Breast epithelium (tissue), 3 donors: ENCODE data around the gene TRIO.

Source experiments
- CTCF ChIP-seq, 3 donors: fragments of 450-650 bp; IDR thresholded peaks; one replicate each; pipeline ENCODE4 v1.5.1; 2016 to 2017; ENCODE audit warnings: antibody characterized with exemption in 3 of 3, mild to moderate bottlenecking in 3 of 3, moderate library complexity in 3 of 3
- POLR2AphosphoS5 ChIP-seq, 3 donors: sonication (generic); formaldehyde crosslinking; IDR thresholded peaks; one replicate each; pipeline ENCODE4 v1.6.1; 2017; ENCODE audit warnings: antibody characterized with exemption in 3 of 3

GRCh38 chr5:14420101-14420811, 277.1 kb downstream of the TRIO start:
- TF ChIP-seq CTCF (IDR thresholded peaks at IDR 0.05) (no peak), POLR2AphosphoS5 (IDR thresholded peaks at IDR 0.05) (no peak)
